Mucosa of rectum (tissue), 2 donors: Measurements from ENCODE around the gene PCDHB14.
"Not testable (repeated sequence)": the region's sequence is repeated elsewhere in the genome, so short reads cannot be mapped to it uniquely, and the experiment has no call there.

Experiments used
- H3K27ac ChIP-seq, 2 donors: one replicate each; pipeline ENCODE4 v1.7.0; 2013; ENCODE audit warnings: inconsistent platforms in 2 of 2, low read depth in 2 of 2, low read length in 2 of 2
- H3K27me3 ChIP-seq, 2 donors: one replicate each; pipeline ENCODE4 v1.7.0; 2013; ENCODE audit warnings: low read length in 2 of 2; ENCODE audit not compliant: control insufficient read depth in 2 of 2, insufficient read depth in 2 of 2
- H3K36me3 ChIP-seq, 2 donors: one replicate each; pipeline ENCODE4 v1.7.0; 2013; ENCODE audit warnings: low read length in 2 of 2; ENCODE audit not compliant: control insufficient read depth in 2 of 2, insufficient read depth in 2 of 2
- H3K4me1 ChIP-seq, 2 donors: one replicate each; pipeline ENCODE4 v1.7.0; 2013; ENCODE audit warnings: low read length in 2 of 2, mild to moderate bottlenecking in 1 of 2; ENCODE audit not compliant: control insufficient read depth in 2 of 2, insufficient read depth in 2 of 2
- H3K4me3 ChIP-seq, 2 donors: one replicate each; pipeline ENCODE4 v1.7.0; 2013; ENCODE audit warnings: low read length in 2 of 2
- H3K9ac ChIP-seq, 2 donors: one replicate each; pipeline ENCODE4 v1.7.0; 2013; ENCODE audit warnings: low read length in 2 of 2, low read depth in 1 of 2, mild to moderate bottlenecking in 1 of 2
- H3K9me3 ChIP-seq, 2 donors: one replicate each; pipeline ENCODE4 v1.7.0; 2013; ENCODE audit warnings: low read length in 2 of 2; ENCODE audit not compliant: control insufficient read depth in 2 of 2
- donor health status: healthy.
- donor health status: Normal muscosa, but diverticular disease.

Gene PCDHB14

DNA sequence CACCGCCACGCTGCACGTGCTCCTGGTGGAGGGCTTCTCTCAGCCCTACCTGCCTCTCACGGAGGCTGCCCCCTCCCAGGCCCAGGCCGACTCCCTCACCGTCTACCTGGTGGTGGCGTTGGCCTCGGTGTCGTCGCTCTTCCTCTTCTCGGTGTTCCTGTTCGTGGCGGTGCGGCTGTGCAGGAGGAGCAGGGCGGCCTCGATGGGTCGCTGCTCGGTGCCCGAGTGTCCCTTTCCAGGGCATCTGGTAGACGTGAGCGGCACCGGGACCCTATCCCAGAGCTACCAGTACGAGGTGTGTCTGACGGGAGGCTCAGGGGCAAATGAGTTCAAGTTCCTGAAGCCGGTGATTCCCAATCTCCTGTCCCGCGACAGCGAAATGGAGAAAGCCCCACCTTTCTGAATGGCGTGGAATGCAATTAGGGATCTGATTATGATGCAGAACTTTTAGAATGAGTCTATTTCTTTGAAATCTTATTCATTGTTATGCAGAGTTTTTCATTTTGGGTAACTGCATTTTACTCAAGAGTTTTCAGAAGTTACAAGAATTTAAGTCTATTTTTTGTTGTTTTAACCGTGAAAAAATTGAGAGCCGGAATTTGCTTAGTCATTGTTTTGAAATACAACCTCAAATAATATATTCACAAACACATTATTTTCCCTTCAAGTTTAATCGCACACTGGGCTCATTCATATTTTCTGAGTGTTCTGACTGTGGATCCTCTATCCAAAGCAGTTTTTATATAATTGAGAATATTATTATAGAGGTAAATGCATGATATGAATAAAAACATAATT is 13.6 kb downstream of the PCDHB14 start:
- Histone ChIP-seq H3K27me3 (no peaks in the 10 kb centered on the region), H3K4me3 (no peak overlapping the region), H3K9me3 (peaks cover 21 to 36% of the 10 kb centered on the region in 2 donors), H3K4me1 (no peaks in the 10 kb centered on the region), H3K36me3 (no peaks in the 10 kb centered on the region), H3K9ac (no peak overlapping the region), H3K27ac (no peak overlapping the region)

DNA sequence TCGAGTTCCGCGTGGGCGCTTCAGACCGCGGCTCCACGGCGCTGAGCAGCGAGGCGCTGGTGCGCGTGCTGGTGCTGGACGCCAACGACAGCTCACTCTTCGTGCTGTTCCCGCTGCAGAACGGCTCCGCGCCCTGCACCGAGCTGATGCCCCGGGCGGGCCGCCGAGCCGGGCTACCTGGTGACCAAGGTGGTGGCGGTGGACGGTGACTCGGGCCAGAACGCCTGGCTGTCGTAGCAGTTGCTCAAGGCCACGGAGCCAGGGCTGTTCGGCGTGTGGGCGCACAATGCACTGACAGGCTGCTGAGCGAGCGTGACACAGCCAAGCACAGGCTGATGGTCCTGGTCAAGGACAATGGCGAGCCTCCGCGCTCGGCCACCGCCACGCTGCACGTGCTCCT is 18.4 kb downstream of the PCDHB14 start:
- Histone ChIP-seq H3K27ac (no peak overlapping the region), H3K36me3 (no peaks in the 10 kb centered on the region), H3K9ac (no peak overlapping the region), H3K9me3 (peaks cover 30 to 33% of the 10 kb centered on the region in 2 donors), H3K4me3 (no peak overlapping the region), H3K4me1 (no peaks in the 10 kb centered on the region), H3K27me3 (no peaks in the 10 kb centered on the region)

DNA sequence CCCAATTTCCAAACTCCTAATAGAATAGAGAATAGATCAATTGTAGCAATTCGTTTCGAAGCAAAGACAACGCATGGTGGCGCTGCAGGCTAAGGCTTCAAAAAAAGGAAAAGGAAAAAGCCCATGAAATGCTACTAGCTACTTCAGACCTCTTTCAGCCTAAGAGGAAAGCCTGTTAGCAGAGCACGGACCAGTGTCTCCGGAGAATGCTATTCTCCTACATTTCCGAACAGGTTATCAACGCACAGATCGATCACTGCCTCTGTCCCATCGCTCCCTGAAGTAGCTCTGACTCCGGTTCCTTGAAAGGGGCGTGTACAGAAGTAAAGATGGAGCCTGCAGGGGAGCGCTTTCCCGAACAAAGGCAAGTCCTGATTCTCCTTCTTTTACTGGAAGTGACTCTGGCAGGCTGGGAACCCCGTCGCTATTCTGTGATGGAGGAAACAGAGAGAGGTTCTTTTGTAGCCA is 22.1 kb downstream of the PCDHB14 start, which contains the start of gene PCDHB15:
PCDHB15 (plus strand) TSS at position 146 of the 468 bp plus-strand sequence; CDS start at position 330, 184 bp downstream.
- H3K27me3 ChIP-seq = no peaks in the 10 kb centered on the region
- H3K36me3 ChIP-seq = no peaks in the 10 kb centered on the region
- H3K27ac ChIP-seq = no peak within 1 kb of the TSS
- H3K9ac ChIP-seq = no peak within 1 kb of the TSS
- H3K9me3 ChIP-seq = peaks cover 18 to 33% of the 10 kb centered on the region in 2 donors
- peak within 1 kb of the TSS; percentile 34 to 54 for H3K4me3 ChIP-seq
- H3K4me1 ChIP-seq = no peaks in the 10 kb centered on the region

DNA sequence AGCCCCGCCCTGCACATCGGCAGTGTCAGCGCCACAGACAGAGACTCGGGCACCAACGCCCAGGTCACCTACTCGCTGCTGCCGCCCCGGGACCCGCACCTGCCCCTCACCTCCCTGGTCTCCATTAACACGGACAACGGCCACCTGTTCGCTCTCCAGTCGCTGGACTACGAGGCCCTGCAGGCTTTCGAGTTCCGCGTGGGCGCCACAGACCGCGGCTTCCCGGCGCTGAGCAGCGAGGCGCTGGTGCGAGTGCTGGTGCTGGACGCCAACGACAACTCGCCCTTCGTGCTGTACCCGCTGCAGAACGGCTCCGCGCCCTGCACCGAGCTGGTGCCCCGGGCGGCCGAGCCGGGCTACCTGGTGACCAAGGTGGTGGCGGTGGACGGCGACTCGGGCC is 23.8 kb downstream of the PCDHB14 start:
- peaks cover 25 to 30% of the 10 kb centered on the region in 2 donors for H3K9me3 ChIP-seq
- H3K27me3 ChIP-seq, H3K36me3 ChIP-seq, H3K27ac ChIP-seq, H3K9ac ChIP-seq, H3K4me3 ChIP-seq, H3K4me1 ChIP-seq: not testable (repeated sequence)

DNA sequence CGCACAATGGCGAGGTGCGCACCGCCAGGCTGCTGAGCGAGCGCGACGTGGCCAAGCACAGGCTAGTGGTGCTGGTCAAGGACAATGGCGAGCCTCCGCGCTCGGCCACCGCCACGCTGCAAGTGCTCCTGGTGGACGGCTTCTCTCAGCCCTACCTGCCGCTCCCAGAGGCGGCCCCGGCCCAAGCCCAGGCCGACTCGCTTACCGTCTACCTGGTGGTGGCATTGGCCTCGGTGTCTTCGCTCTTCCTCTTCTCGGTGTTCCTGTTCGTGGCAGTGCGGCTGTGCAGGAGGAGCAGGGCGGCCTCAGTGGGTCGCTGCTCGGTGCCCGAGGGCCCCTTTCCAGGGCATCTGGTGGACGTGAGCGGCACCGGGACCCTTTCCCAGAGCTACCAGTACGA is 24.3 kb downstream of the PCDHB14 start:
- not testable (repeated sequence) for H3K27me3 ChIP-seq, H3K4me3 ChIP-seq, H3K4me1 ChIP-seq, H3K36me3 ChIP-seq, H3K9ac ChIP-seq, H3K27ac ChIP-seq
- H3K9me3 ChIP-seq = peaks cover 25 to 30% of the 10 kb centered on the region in 2 donors

DNA sequence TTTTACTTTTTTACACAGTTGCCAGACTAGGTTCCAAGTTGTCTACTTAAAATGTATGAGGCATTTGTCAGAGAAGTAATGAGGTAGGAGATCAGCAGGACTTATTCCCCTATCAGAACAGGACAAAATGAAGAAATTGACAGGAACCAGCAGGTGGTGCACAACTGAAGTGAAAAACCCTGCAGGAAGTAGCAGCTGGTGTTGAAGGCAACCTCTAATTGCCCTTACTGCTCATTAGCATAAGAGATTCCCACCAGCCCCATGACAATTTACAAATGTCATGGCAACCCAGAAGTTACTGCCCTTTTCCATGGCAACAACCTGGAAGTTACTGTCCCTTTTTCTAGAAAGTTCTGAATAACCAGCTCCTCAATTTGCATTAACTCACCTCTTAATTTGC is 27.4 kb downstream of the PCDHB14 start:
- peaks cover 24 to 40% of the 10 kb centered on the region in 2 donors for H3K9me3 ChIP-seq

DNA sequence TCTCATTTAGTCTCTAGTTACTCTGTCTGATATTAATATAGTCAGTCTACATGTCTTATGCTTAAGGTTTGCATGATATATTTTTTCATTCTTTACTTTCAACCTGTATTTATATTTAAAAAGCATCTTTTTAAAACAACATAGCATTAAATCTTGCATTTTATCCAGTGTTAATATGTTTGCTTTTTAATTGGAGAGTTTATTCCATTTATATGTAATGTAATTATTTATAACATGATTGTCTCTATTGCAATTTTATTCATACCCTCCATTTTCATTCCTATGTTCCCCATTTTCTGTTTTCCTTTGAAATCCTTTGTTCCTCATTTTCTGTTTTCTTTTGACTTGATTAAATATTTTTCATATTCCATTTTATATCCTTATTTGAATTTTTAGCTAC is 35.3 kb downstream of the PCDHB14 start:
- no peak overlapping the region for H3K4me3 ChIP-seq
- no peak overlapping the region for H3K9ac ChIP-seq
- no peaks in the 10 kb centered on the region for H3K36me3 ChIP-seq
- H3K27ac ChIP-seq = no peak overlapping the region
- H3K9me3 ChIP-seq = peaks cover 60 to 62% of the 10 kb centered on the region in 2 donors
- H3K27me3 ChIP-seq = no peaks in the 10 kb centered on the region
- no peaks in the 10 kb centered on the region for H3K4me1 ChIP-seq

More for the DNA sequence above, 27.4 kb downstream of the PCDHB14 start:
- no peak overlapping the region for H3K4me3 ChIP-seq
- H3K27ac ChIP-seq = no peak overlapping the region
- no peaks in the 10 kb centered on the region for H3K27me3 ChIP-seq
- no peak overlapping the region for H3K9ac ChIP-seq
- H3K36me3 ChIP-seq = no peaks in the 10 kb centered on the region
- no peaks in the 10 kb centered on the region for H3K4me1 ChIP-seq

DNA sequence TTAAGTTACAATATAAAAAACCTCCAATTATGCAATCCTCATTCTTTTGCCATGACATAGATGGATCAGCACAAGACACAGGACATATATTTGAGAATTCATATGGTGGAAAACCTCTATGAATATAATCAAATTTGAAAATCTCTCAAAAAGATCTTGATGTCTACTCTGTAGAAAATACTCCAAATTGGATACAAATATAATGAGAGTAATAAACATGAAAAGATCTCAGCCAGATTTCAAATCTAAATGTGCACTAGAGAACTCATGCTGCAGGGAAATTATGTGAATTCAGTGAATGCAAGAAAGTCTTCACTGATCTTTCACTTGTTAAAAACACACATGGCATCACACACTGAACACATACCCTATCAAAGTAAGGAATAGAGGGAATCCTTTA is 35.8 kb downstream of the PCDHB14 start:
- no peaks in the 10 kb centered on the region for H3K36me3 ChIP-seq
- no peak overlapping the region for H3K27ac ChIP-seq
- H3K9me3 ChIP-seq = peaks cover 57 to 61% of the 10 kb centered on the region in 2 donors
- H3K4me3 ChIP-seq = peak overlapping the region in 1 of 2 donors; percentile 2
- H3K27me3 ChIP-seq = no peaks in the 10 kb centered on the region
- H3K9ac ChIP-seq = no peak overlapping the region
- no peaks in the 10 kb centered on the region for H3K4me1 ChIP-seq

DNA sequence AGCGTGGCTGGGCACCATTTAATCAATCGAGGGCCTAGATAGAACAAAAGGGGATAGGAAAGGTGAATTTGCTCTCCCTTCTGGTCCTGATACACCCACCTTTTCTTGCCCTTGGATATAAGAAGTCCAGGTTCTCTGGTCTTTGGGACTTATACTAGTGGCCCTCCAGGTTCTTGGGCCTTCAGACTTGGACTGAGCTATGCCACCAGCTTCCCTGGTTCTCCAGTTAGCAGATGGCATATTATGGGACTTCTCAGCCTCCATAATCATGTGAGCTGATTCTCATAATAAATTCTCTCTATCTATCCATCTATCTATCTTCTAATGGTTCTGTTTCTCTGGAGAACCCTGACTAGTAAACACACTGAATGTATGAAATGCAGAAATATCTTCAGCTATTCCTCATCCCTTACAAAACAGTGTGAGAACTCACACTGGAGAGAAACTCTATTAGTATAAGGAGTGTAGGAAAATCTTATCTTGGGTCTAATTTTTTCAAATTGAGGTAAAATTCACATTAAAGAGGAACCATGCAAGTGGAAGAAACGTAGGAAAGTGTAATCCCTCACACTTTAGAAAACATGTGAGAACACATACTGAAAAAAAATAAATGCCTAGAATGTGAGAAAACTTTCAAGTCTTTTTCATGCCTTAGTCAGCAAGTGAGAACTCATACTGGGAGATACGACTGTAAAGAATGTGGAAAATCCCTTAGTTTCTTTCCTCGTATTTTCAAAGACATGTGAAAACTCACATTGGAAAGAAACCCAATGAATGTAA is 37.5 kb downstream of the PCDHB14 start:
- H3K9ac ChIP-seq = no peak overlapping the region
- no peak overlapping the region for H3K4me3 ChIP-seq
- H3K4me1 ChIP-seq = no peaks in the 10 kb centered on the region
- H3K27ac ChIP-seq = no peak overlapping the region
- H3K9me3 ChIP-seq = peaks cover 55 to 67% of the 10 kb centered on the region in 2 donors
- no peaks in the 10 kb centered on the region for H3K27me3 ChIP-seq
- H3K36me3 ChIP-seq = no peaks in the 10 kb centered on the region

DNA sequence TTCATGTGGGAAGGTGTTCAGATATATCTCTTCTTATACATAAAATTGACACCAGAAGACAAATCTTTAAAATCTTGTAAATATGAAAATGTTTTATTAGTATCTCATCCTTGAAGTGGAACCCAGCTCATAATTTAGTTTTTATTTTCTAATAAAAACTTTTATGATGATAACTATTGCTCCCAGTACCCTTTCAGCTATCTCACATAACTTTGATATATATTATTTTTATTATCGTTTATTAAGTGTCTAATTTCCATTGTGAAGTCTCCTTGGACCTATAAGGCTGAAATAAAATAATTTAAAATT is 38.0 kb downstream of the PCDHB14 start:
- no peaks in the 10 kb centered on the region for H3K27me3 ChIP-seq
- H3K4me3 ChIP-seq = no peak overlapping the region
- H3K9ac ChIP-seq = no peak overlapping the region
- no peaks in the 10 kb centered on the region for H3K36me3 ChIP-seq
- no peaks in the 10 kb centered on the region for H3K4me1 ChIP-seq
- no peak overlapping the region for H3K27ac ChIP-seq
- peaks cover 59 to 68% of the 10 kb centered on the region in 2 donors for H3K9me3 ChIP-seq
